ENCODE measurements around the gene FGF3.

- TF ChIP-seq TEAD4 (IDR thresholded peaks at IDR 0.05) (no peak), FOXM1 (IDR thresholded peaks at IDR 0.05; ENCODE audit: borderline replicate concordance, low read depth) (no peak), REST (IDR thresholded peaks at IDR 0.05; ENCODE audit: low read depth) (no peak), CEBPB (IDR thresholded peaks at IDR 0.05) (no peak), TCF12 (IDR thresholded peaks at IDR 0.05; ENCODE audit: low read depth) (no peak), NFIC (IDR thresholded peaks at IDR 0.05) (no peak), TAF1 (IDR thresholded peaks at IDR 0.05; ENCODE audit: low read depth) (no peak), USF1 (IDR thresholded peaks at IDR 0.05) (no peak), EP300 (IDR thresholded peaks at IDR 0.05; ENCODE audit: borderline replicate concordance) (no peak), RAD21 (IDR thresholded peaks at IDR 0.05; ENCODE audit: low read depth) (no peak)
Measured at GRCh38 chr11:69804769-69805508, 14.3 kb downstream of the FGF3 start.
